DOHH2 (cell line): ENCODE data around the gene BRSK2.

Experiments used
- H3F3A ChIP-seq: fragments of 200-600 bp; sonication (generic), shearing (Covaris generic); 2 replicates; pipeline ENCODE4 v1.6.0; 2016; ENCODE audit warnings: antibody characterized with exemption, mild to moderate bottlenecking; ENCODE audit not compliant: control insufficient read depth, insufficient read depth
- H3K27ac ChIP-seq: fragments of 200-600 bp; sonication (generic); 2 replicates; pipeline ENCODE4 v1.5.1; 2014; ENCODE audit warnings: low read depth, mild to moderate bottlenecking, low read length, moderate library complexity
- H3K27me3 ChIP-seq: fragments of 200-600 bp; sonication (generic); 2 replicates; pipeline ENCODE4 v1.6.1; 2014; ENCODE audit warnings: mild to moderate bottlenecking, low read length, mixed read lengths; ENCODE audit not compliant: control insufficient read depth
- H3K36me3 ChIP-seq: fragments of 200-600 bp; sonication (generic); 2 replicates; pipeline ENCODE4 v1.6.1; 2014; ENCODE audit warnings: mild to moderate bottlenecking, low read length, moderate library complexity, mixed read lengths; ENCODE audit not compliant: control insufficient read depth
- H3K4me1 ChIP-seq: fragments of 200-600 bp; sonication (generic); 2 replicates; pipeline ENCODE4 v1.6.1; 2014; ENCODE audit warnings: mild to moderate bottlenecking, low read length, mixed read lengths; ENCODE audit not compliant: control insufficient read depth
- H3K4me2 ChIP-seq: fragments of 200-600 bp; sonication (generic); 2 replicates; pipeline ENCODE4 v1.6.0; 2014; ENCODE audit warnings: mild to moderate bottlenecking, low read length, moderate library complexity
- H3K4me3 ChIP-seq: fragments of 200-600 bp; sonication (generic); 2 replicates; pipeline ENCODE4 v1.5.1; 2014; ENCODE audit warnings: mild to moderate bottlenecking, low read length, mixed read lengths
- H3K79me2 ChIP-seq: fragments of 200-600 bp; sonication (generic); 2 replicates; pipeline ENCODE4 v1.6.1; 2014; ENCODE audit warnings: mild to moderate bottlenecking, low read length, mixed read lengths; ENCODE audit not compliant: control insufficient read depth
- H3K9me2 ChIP-seq: fragments of 200-600 bp; sonication (generic); replicated peaks from 2 replicates; pipeline ENCODE4 v1.6.1; 2014; ENCODE audit warnings: mild to moderate bottlenecking, low read length, mixed read lengths; ENCODE audit not compliant: control insufficient read depth
- H3K9me3 ChIP-seq: fragments of 200-600 bp; sonication (generic); 2 replicates; pipeline ENCODE4 v1.6.1; 2014; ENCODE audit warnings: antibody characterized with exemption, low read length, mixed read lengths; ENCODE audit not compliant: control insufficient read depth, insufficient read depth
- H4K20me1 ChIP-seq: fragments of 200-600 bp; sonication (generic); 2 replicates; pipeline ENCODE4 v1.6.0; 2014; ENCODE audit warnings: low read depth, mild to moderate bottlenecking, antibody characterized with exemption, low read length, moderate library complexity; ENCODE audit not compliant: control insufficient read depth, insufficient read depth
- CTCF ChIP-seq: fragments of 200-600 bp; sonication (generic); IDR thresholded peaks from one replicate; pipeline ENCODE4 v1.5.1; 2014; ENCODE audit warnings: antibody characterized with exemption, mild to moderate bottlenecking, low read depth, low read length; ENCODE audit not compliant: poor library complexity, severe bottlenecking
- EZH2phosphoT487 ChIP-seq: fragments of 200-600 bp; sonication (generic); IDR thresholded peaks from 2 replicates; pipeline ENCODE4 v1.6.1; 2017; ENCODE audit warnings: borderline replicate concordance, mild to moderate bottlenecking, antibody characterized with exemption, low read length, moderate library complexity, mixed read lengths

BRSK2 gene

DNA sequence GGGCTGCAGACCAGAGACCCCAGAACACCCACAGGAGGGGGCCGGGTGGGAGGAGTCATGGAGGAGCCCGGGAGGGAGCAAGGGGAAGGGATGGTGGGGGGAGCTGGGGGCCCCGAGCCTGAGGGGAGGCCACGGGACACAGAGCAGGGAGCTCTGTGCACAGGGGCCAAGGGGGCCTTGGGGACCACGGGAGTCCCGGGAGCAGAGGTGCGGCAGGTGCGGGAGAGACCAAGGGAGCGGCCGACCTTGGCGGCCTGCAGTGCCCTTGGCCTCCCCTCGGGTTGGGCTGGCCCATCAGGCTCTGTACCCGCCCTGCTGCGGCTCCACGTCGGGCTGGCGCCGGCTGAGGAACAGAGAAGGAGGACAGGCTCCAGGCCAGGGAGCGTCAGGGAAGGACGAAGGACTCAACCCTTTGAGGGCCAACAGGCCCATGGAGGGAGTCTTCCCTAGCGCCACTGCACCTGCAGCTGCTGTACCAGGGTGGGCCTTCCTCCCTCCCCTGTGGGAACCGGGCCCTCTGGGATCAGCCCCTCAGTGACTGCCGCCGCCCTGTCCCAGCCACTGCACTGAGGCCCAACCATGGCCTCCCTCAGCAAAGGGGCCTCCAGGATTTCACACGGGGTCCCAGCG, 17.8 kb upstream of the BRSK2 start:
- Histone ChIP-seq H3K79me2 (no peaks in the 10 kb centered on the region), H4K20me1 (no peaks in the 10 kb centered on the region), H3K4me3 (no peak overlapping the region), H3K27me3 (no peaks in the 10 kb centered on the region), H3K4me1 (no peaks in the 10 kb centered on the region), H3K9me2 (no peaks in the 10 kb centered on the region), H3F3A (no peaks in the 10 kb centered on the region), H3K9me3 (no peaks in the 10 kb centered on the region), H3K4me2 (no peak overlapping the region), H3K27ac (no peak overlapping the region), H3K36me3 (no peaks in the 10 kb centered on the region)
- TF ChIP-seq CTCF (no peak), EZH2phosphoT487 (no peak)

- H3K4me2 ChIP-seq = no peak overlapping the region
- no peaks in the 10 kb centered on the region for H3K27me3 ChIP-seq
- no peaks in the 10 kb centered on the region for H3K9me2 ChIP-seq
- no peaks in the 10 kb centered on the region for H3K9me3 ChIP-seq
- H3K79me2 ChIP-seq = no peaks in the 10 kb centered on the region
- no peaks in the 10 kb centered on the region for H4K20me1 ChIP-seq
- no peak overlapping the region for H3K4me3 ChIP-seq
- H3K4me1 ChIP-seq = no peaks in the 10 kb centered on the region
- no peaks in the 10 kb centered on the region for H3F3A ChIP-seq
- TF ChIP-seq EZH2phosphoT487 (no peak), CTCF (no peak)
- no peak overlapping the region for H3K27ac ChIP-seq
- H3K36me3 ChIP-seq = no peaks in the 10 kb centered on the region
Measured at GRCh38 chr11:1372660-1373059, 17.1 kb upstream of the BRSK2 start.

DNA sequence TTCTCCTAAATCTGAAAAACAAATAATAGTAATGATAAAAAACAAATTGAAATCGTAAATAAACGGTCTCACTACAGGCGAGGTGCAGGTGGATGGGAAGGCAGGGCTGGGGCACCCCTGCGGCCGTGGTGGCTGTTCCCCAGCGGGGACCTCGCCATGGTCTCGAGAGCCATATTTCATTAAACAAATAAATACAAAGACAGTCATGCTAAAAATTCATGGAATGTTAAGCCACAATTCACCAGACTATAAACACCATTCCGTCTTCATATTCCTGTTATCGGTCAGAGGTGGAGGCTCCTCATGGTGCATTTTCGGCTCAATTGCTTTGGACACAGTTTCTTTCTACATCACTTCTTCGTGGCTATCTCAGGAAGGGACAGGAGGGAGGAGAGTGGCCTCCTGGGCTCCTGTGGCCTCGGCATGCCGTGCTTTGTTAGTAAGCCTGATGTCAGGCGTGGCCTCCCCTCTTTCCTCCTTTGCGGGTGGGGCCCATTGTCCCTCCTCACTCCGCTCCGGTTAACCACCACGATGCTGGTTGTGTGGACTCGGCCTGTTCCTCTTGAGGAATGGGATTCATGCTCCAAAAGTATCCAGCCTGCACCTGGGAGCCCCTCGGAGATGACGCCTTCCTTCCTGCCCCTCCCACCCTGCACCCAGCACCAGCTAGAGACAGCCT, 16.1 kb upstream of the BRSK2 start:
- Histone ChIP-seq H3K4me3 (no peak overlapping the region), H3K79me2 (no peaks in the 10 kb centered on the region), H3K9me3 (no peaks in the 10 kb centered on the region)

More for the DNA sequence above, 16.1 kb upstream of the BRSK2 start:
- Histone ChIP-seq H3K9me2 (no peaks in the 10 kb centered on the region), H3K4me2 (no peak overlapping the region), H3F3A (no peaks in the 10 kb centered on the region), H3K36me3 (no peaks in the 10 kb centered on the region), H4K20me1 (no peaks in the 10 kb centered on the region), H3K27ac (no peak overlapping the region), H3K27me3 (no peaks in the 10 kb centered on the region), H3K4me1 (no peaks in the 10 kb centered on the region)
- TF ChIP-seq CTCF (no peak), EZH2phosphoT487 (no peak)
